GM10248 (cell line): ENCODE data around the gene RAB44.

Source experiments
- CTCF ChIA-PET: fragments of 300-600 bp; sonication (Branson Sonifier 250); formaldehyde crosslinking; extraction: SDS; loops from one replicate; lab custom pipeline; 2021; ENCODE audit warnings: antibody characterized with exemption; lab: Yijun Ruan, JAX
- POLR2A ChIA-PET: fragments of 350-650 bp; sonication (Branson Sonifier 250); formaldehyde crosslinking; extraction: SDS; loops from one replicate; lab custom pipeline; 2020; ENCODE audit warnings: antibody characterized with exemption; lab: Yijun Ruan, JAX
- DNase-seq: peaks from one replicate; pipeline ENCODE4 v3.0.0; 2012; ENCODE audit errors: extremely low spot score
- CTCF ChIP-seq: IDR thresholded peaks from 2 replicates; pipeline ENCODE4 v1.5.1; 2012; ENCODE audit warnings: mild to moderate bottlenecking, low read depth; ENCODE audit errors: extremely low read depth, missing control alignments, control extremely low read depth

Gene RAB44

DNA sequence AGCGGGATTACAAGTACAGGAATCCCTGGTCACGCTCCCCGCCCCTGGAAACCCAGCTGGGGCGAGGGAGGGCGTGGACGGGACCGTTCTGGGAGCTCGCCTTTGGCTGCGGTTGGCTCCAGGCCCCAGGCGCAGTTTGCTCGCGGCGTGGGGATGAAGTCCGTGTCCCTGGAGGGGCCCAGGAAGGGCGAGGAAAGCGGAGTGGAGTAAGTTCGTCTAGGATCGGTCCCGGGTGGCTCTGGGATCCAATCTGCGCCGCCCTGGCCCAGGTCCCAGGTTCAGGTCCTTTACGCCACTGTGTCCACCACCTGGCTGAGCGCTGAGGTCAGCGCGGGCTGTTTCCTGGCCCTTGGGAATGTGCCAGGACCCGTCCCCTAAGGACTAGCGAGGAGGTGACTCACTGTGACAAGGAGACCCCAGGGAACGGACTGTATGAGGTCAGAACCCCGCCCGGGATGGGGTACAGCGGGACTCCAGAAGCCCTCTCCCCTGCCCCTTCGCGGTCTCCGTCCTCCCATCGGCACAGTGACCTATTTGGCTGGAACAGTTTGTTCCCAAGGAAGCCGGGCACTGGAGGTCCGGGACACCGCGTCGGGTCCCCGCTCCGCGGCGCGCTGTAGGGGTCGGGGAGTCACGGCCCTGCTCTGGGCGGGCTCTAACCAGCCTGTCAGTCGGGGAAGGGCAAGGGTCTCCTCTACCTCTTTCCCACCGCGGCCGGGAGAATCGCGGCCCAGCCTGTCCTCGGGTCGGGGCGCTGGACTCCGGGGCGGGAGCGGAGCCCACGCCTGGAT, 18.4 kb upstream of the RAB44 start:
- CTCF ChIA-PET, result interaction anchor here (0.9 to 10.3 kb wide), 9 partner anchors 12 to 81 kb away, joined by 3 to 104 read pairs (median 6); no protein-coding TSS in a partner anchor

DNA sequence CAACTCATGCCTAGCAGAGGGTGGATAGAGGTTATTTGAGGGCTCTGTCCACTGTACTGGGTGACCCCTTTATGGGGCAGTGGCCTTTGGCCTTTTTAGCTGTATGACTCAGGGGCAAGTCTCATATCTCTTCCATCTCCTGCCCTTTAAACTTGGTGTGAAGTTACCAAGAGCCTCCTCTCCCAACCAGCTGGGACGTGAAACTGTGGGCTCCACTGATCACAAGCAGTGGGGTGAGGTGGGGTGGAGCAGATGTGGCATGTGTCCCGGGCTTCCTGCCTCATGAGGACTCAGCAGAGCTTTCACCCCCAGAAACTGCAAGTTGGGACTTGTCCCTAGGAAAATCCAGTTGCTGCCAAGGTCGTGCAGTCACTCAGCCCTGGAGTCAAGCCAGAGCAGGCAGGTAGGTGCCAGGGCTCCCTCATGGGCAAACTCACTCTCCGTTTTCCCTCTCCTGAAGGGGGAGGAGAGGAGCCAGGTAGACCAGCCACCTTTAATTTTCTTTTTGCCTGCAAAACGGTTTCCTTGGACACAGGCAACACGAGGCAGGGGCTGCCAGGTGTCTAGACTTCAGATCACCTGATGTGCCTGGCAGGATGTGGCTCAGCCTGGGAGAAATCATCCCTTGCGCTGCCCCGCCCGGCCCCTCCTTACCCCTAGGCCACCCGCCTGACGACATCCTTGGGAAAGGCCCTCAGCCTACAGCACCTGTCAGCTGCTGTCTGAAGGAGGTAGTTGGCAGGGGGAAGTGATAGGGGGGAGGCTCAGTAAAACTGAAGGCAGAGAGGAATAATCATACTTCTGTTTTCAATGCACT, 15.1 kb upstream of the RAB44 start:
- DNase-seq, result peak; percentile 67
- no peak for TF ChIP-seq CTCF
- CTCF ChIA-PET, result interaction anchor here (0.8 to 10.3 kb wide), 15 partner anchors 9 to 89 kb away, joined by 3 to 104 read pairs (median 4); no protein-coding TSS in a partner anchor
- POLR2A ChIA-PET, result interaction anchor here (0.6 to 5.9 kb wide), 11 partner anchors 10 to 955 kb away, joined by 3 to 99 read pairs (median 4); no protein-coding TSS in a partner anchor

More for the DNA sequence above, 18.4 kb upstream of the RAB44 start:
- POLR2A ChIA-PET, result interaction anchor here (0.6 to 5.9 kb wide), 18 partner anchors 7 to 225 kb away, joined by 3 to 99 read pairs (median 4); no protein-coding TSS in a partner anchor
- no peak for TF ChIP-seq CTCF
- no peak for DNase-seq

DNA sequence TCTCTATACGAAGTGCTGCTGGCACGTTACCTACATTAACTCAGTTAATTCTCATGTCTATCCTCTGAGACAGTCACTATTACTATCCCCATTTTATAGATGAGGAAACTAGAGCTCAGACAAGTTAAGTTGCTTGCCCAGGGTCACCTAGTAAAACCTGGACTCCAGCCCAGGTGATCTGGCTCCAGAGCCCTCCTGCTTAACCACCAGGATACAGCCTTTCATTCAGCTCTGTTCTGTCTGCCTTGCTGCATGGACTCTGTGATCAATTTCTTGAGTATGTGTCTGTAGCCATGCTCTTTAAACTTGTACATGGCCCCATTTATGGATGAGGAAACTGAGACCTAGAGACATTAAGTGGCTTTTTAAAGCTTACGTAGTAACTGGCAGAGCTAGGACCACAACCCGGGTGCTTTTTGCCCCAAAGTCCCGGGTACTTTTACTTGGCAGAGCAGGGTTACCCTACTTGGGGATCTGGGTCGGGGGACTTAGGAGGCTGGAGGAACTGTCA, 14.4 kb upstream of the RAB44 start:
- no peak for DNase-seq
- CTCF ChIA-PET, result interaction anchor here (1.3 to 8.0 kb wide), 8 partner anchors 9 to 99 kb away, joined by 4 to 55 read pairs (median 8); no protein-coding TSS in a partner anchor
- TF ChIP-seq CTCF, result no peak
- POLR2A ChIA-PET, result interaction anchor here (0.6 to 5.9 kb wide), 7 partner anchors 11 to 955 kb away, joined by 3 to 99 read pairs (median 5); no protein-coding TSS in a partner anchor

DNA sequence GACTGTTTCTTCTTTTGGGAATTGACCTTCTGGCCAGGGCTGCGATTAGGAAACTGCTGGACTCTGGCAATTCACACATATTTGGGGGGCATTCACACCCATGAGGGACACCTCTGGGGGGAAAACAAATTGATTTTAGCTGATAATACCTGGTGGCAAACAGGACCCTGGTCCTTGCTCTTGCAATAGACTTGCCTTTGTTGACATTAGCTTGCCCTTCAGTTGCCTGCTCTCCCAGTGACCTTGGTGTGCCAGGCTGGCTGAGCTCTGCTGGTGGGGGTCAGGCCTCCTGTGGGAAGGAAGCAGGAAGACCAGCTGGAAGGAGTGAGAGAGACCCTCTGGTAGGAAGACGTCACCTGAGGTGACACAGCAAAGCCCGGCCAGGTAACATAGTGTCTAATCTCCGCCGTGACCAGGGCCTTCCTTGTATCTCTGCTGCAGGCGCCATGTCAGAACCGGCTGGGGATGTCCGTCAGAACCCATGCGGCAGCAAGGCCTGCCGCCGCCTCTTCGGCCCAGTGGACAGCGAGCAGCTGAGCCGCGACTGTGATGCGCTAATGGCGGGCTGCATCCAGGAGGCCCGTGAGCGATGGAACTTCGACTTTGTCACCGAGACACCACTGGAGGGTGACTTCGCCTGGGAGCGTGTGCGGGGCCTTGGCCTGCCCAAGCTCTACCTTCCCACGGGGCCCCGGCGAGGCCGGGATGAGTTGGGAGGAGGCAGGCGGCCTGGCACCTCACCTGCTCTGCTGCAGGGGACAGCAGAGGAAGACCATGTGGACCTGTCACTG, 13.8 kb upstream of the RAB44 start:
- ChIA-PET POLR2A (interaction anchor here (1.2 to 5.9 kb wide), 3 partner anchors 10 to 77 kb away, joined by 3 to 99 read pairs (median 4); no protein-coding TSS in a partner anchor), CTCF (interaction anchor here (1.0 to 8.0 kb wide), 8 partner anchors 18 to 99 kb away, joined by 3 to 55 read pairs (median 7); no protein-coding TSS in a partner anchor)
- TF ChIP-seq CTCF, result no peak
- DNase-seq, result no peak

- ChIA-PET CTCF (interaction anchor here (1.0 to 8.0 kb wide), 8 partner anchors 18 to 98 kb away, joined by 3 to 55 read pairs (median 4); no protein-coding TSS in a partner anchor), POLR2A (interaction anchor here (0.6 kb wide), 1 partner anchor 77 kb away, joined by 3 read pairs; no protein-coding TSS in a partner anchor)
- no peak for TF ChIP-seq CTCF
- DNase-seq, result no peak
These were observed 13.2 kb upstream of the RAB44 start for GRCh38 chr6:36684447-36684812.
